DOHH2 (cell line): ENCODE results near the gene TFB1M.

ENCODE experiments used
- CTCF ChIP-seq: fragments of 200-600 bp; sonication (generic); IDR thresholded peaks from one replicate; pipeline ENCODE4 v1.5.1; 2014; ENCODE audit warnings: antibody characterized with exemption, mild to moderate bottlenecking, low read depth, low read length; ENCODE audit not compliant: poor library complexity, severe bottlenecking
- EZH2phosphoT487 ChIP-seq: fragments of 200-600 bp; sonication (generic); IDR thresholded peaks from 2 replicates; pipeline ENCODE4 v1.6.1; 2017; ENCODE audit warnings: borderline replicate concordance, mild to moderate bottlenecking, antibody characterized with exemption, low read length, moderate library complexity, mixed read lengths

GRCh38 chr6:155330133-155330734 lies 15.9 kb upstream of the TFB1M start:
- no peak for TF ChIP-seq CTCF
- no peak for TF ChIP-seq EZH2phosphoT487
